Activated T-cell treated with anti-CD3 and anti-CD28 coated beads, Interleukin-2, amount 50 U/mL, for 4 hours (primary cell): ENCODE data around the gene SLFN5. TPM values are rescaled to one million over a fixed set of nuclear protein-coding genes. Genes with fewer than 3 reads are reported as not detected.

Source experiments
- ATAC-seq, 2 donors: fragments of 200-7000 bp; cut with Tn5 transposase; one replicate each; pipeline ENCODE4 v1.10.0; 2021
- DNase-seq: peaks from one replicate; pipeline ENCODE4 v3.0.0-alpha.2; 2020
- H3K27me3 Mint-ChIP-seq: one replicate; pipeline ENCODE4 v1.8.0; 2021; ENCODE audit warnings: low read depth, mixed read lengths
- H3K36me3 Mint-ChIP-seq: one replicate; pipeline ENCODE4 v1.8.0; 2022; ENCODE audit warnings: mixed read lengths; ENCODE audit not compliant: insufficient read depth
- H3K4me1 Mint-ChIP-seq: one replicate; pipeline ENCODE4 v1.8.0; 2021; ENCODE audit warnings: low read depth, mixed read lengths
- H3K4me3 Mint-ChIP-seq: one replicate; pipeline ENCODE4 v1.8.0; 2021; ENCODE audit warnings: mild to moderate bottlenecking, moderate library complexity, mixed read lengths
- H3K9me3 Mint-ChIP-seq: one replicate; pipeline ENCODE4 v1.8.0; 2021; ENCODE audit warnings: mixed read lengths
- total RNA-seq, 3 donors: library from RNA; stranded (reverse); gene quantifications; one replicate each; pipeline ENCODE4 v1.2.1, GENCODE V29; 2021

Gene SLFN5
- total RNA-seq, 3 donors from 2014 or later: 5.2 to 16.2 (median 8.0) TPM

DNA sequence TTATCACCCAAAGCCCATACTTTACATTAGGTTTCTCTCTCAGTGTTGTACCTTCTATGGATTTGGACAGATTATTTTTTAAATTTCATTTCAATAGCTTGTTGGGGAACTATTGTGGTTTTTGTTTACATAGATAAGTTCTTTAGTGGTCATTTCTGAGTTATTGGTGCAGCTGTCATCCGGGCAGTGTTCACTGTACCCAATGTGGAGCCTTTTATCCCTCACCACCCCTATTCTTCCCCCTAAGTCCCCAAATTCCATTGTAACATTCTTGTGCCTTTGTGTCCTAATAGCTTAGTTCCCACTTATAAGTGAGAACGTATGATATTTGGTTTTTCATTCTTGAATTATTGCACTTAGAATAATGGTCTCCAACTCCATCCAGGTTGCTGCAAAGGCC lies 73.1 kb downstream of the SLFN5 start:
- H3K4me3 Mint-ChIP-seq: no peak overlapping the region
- H3K9me3 Mint-ChIP-seq: no peaks in the 10 kb centered on the region
- H3K36me3 Mint-ChIP-seq: peaks cover 7% of the 10 kb centered on the region
- peaks cover 43% of the 10 kb centered on the region for H3K4me1 Mint-ChIP-seq
- ATAC-seq: no peak
- DNase-seq: no peak
- no peaks in the 10 kb centered on the region for H3K27me3 Mint-ChIP-seq

GRCh38 chr17:35322749-35323148 lies 79.9 kb downstream of the SLFN5 start:
- no peak for ATAC-seq
- peaks cover 34% of the 10 kb centered on the region for H3K36me3 Mint-ChIP-seq
- no peak for DNase-seq
- no peaks in the 10 kb centered on the region for H3K27me3 Mint-ChIP-seq
- peaks cover 5% of the 10 kb centered on the region for H3K4me1 Mint-ChIP-seq
- peaks cover 11% of the 10 kb centered on the region for H3K9me3 Mint-ChIP-seq
- H3K4me3 Mint-ChIP-seq: no peak overlapping the region

Other genes with a start within 250 kb of the SLFN5 start
- 10 to 100 TPM; 19.6 to 28.2 (median 20.3) TPM for gene RFFL, start 179.4 kb upstream of the SLFN5 start, total RNA-seq
- gene RAD51D, start 123.2 kb upstream of the SLFN5 start, total RNA-seq: 10 to 100 TPM; 20.6 to 24.5 (median 23.4) TPM
- gene FNDC8, start 121.5 kb upstream of the SLFN5 start, total RNA-seq: not detected
- gene NLE1, start 100.8 kb upstream of the SLFN5 start, total RNA-seq: 10 to 100 TPM; 72.8 to 85.7 (median 85.3) TPM
- not detected for gene UNC45B, start 95.3 kb upstream of the SLFN5 start, total RNA-seq
- not detected for gene SLC35G3, start 48.7 kb upstream of the SLFN5 start, total RNA-seq
- gene SLFN11, start 130.5 kb downstream of the SLFN5 start, total RNA-seq: 10 to 100 TPM; 13.4 to 17.0 (median 16.8) TPM
- gene SLFN12, start 189.4 kb downstream of the SLFN5 start, total RNA-seq: 1 to 10 TPM in 2 of 3 donors, under 1 TPM in 1; 0.81 to 2.0 (median 1.1) TPM
- 1 to 10 TPM; 4.3 to 8.1 (median 7.9) TPM for gene SLFN13, start 205.7 kb downstream of the SLFN5 start, total RNA-seq